ENCODE data around the gene ZNF616. TPM values are rescaled to one million over a fixed set of nuclear protein-coding genes. Genes with fewer than 3 reads are reported as not detected.
A peak's percentile ranks its signal among the peaks of the same experiment; 100 is the strongest.

The ZNF616 gene
- total RNA-seq, 1 donor from 2014 or later, result 18.5 TPM

DNA sequence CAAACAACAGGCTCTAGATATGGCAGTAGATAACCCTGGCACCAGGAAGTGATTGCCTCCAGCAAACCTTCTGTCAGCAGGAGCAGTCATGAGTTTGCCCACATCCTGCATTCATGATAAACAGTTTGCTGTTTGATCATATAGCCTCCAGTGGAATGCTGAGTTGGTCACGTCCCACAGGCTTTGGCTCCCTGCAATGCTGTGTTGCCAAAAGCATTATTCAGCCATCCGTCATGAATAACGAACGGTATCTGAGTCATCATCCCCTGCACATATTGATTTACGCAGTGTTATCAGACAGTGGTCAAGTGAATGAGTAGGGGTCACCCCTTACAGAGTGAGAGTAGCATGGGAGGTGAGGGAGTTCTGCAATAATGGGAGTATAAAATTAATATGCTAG is 69.2 kb downstream of the ZNF616 start:
- TF ChIP-seq, protein P1, sequence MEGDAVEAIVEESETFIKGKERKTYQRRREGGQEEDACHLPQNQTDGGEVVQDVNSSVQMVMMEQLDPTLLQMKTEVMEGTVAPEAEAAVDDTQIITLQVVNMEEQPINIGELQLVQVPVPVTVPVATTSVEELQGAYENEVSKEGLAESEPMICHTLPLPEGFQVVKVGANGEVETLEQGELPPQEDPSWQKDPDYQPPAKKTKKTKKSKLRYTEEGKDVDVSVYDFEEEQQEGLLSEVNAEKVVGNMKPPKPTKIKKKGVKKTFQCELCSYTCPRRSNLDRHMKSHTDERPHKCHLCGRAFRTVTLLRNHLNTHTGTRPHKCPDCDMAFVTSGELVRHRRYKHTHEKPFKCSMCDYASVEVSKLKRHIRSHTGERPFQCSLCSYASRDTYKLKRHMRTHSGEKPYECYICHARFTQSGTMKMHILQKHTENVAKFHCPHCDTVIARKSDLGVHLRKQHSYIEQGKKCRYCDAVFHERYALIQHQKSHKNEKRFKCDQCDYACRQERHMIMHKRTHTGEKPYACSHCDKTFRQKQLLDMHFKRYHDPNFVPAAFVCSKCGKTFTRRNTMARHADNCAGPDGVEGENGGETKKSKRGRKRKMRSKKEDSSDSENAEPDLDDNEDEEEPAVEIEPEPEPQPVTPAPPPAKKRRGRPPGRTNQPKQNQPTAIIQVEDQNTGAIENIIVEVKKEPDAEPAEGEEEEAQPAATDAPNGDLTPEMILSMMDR (IDR thresholded peaks at IDR 0.05; ENCODE audit: unreplicated experiment), result no peak
- Mint-ChIP-seq H3K9me3 (ENCODE audit: unreplicated experiment) (peaks cover 41% of the 10 kb centered on the region), H3K27ac (ENCODE audit: unreplicated experiment) (no peak overlapping the region), H3K27me3 (ENCODE audit: unreplicated experiment) (peaks cover 10% of the 10 kb centered on the region), H3K36me3 (ENCODE audit: low read depth, unreplicated experiment) (peaks cover 90% of the 10 kb centered on the region), H3K4me3 (ENCODE audit: unreplicated experiment) (peak overlapping the region; percentile 76), H3K4me1 (ENCODE audit: unreplicated experiment) (no peaks in the 10 kb centered on the region)
- DNase-seq (ENCODE audit: low spot score), result no peak

DNA sequence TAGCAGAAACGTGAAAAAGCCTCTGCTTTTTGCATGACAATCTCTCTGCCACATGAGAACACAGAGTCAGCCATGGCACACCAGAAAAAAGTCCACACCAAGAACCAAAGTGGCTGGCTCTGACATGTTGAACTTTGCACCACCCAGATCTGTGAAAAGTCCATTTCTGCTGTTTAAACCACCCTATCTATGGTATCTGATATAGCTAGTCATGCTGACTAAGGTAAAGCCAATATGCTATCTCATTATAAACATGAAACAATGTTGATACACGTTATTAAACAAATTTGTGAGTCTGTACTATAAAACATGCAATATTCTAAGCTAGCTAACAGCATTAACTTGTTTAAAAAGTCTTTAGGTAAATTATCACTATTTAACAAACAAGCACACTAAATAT is 70.1 kb downstream of the ZNF616 start:
- Mint-ChIP-seq H3K4me1 (ENCODE audit: unreplicated experiment) (no peaks in the 10 kb centered on the region), H3K27ac (ENCODE audit: unreplicated experiment) (no peak overlapping the region), H3K36me3 (ENCODE audit: low read depth, unreplicated experiment) (peaks cover 90% of the 10 kb centered on the region), H3K27me3 (ENCODE audit: unreplicated experiment) (peaks cover 6% of the 10 kb centered on the region), H3K9me3 (ENCODE audit: unreplicated experiment) (peaks cover 48% of the 10 kb centered on the region), H3K4me3 (ENCODE audit: unreplicated experiment) (peak overlapping the region; percentile 81)
- TF ChIP-seq, protein P1 (IDR thresholded peaks at IDR 0.05; ENCODE audit: unreplicated experiment), result no peak
- DNase-seq (ENCODE audit: low spot score), result no peak

DNA sequence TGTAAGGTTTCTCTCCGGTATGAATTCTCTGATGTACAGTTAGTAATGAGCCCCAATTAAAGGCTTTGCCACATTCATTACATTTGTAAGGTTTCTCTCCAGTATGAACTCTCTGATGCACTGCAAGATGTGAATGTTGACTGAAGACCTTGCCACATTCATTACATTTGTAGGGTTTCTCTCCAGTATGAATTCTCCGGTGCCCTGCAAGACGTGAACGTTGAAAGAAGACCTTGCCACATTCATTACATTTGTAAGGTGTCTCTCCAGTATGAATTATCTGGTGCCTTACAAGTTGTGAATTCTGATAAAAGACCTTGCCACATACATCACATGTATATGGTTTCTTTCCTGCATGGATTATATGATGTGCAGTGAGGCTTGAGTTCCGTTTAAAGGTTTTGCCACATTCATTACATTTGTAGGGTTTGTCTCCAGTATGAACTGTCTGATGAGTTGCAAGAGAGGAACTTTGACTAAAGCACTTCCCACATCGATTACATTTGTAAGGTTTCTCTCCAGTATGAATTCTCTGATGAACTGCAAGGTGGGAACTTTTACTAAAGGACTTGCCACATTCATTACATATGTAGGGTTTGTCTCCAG is 73.4 kb downstream of the ZNF616 start:
- Mint-ChIP-seq H3K4me3 (ENCODE audit: unreplicated experiment) (peak overlapping the region; percentile 52), H3K27ac (ENCODE audit: unreplicated experiment) (no peak overlapping the region), H3K9me3 (ENCODE audit: unreplicated experiment) (peaks cover 57% of the 10 kb centered on the region), H3K27me3 (ENCODE audit: unreplicated experiment) (peaks cover 7% of the 10 kb centered on the region), H3K36me3 (ENCODE audit: low read depth, unreplicated experiment) (peaks cover 86% of the 10 kb centered on the region), H3K4me1 (ENCODE audit: unreplicated experiment) (no peaks in the 10 kb centered on the region)
- TF ChIP-seq, protein P1 (IDR thresholded peaks at IDR 0.05; ENCODE audit: unreplicated experiment), result no peak
- no peak for DNase-seq (ENCODE audit: low spot score)

DNA sequence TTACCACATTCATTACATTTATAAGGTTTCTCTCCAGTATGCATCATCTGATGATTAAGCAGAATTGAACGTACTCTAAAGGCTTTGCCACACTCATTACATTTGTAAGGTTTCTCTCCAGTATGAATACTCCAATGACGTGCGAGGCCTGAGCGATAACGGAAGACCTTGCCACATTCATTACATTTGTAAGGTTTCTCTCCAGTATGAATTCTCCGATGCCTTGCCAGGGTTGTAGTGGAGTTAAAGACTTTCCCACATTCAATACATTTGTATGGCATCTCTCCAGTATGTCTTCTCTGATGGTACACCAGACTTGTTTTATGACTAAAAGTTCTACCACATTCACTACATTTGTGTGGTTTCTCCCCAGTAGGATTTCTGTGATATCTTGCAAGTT is 74.3 kb downstream of the ZNF616 start:
- peaks cover 56% of the 10 kb centered on the region for H3K9me3 Mint-ChIP-seq (ENCODE audit: unreplicated experiment)
- no peaks in the 10 kb centered on the region for H3K4me1 Mint-ChIP-seq (ENCODE audit: unreplicated experiment)
- peaks cover 83% of the 10 kb centered on the region for H3K36me3 Mint-ChIP-seq (ENCODE audit: low read depth, unreplicated experiment)
- TF ChIP-seq, protein P1 (IDR thresholded peaks at IDR 0.05; ENCODE audit: unreplicated experiment), result no peak
- DNase-seq (ENCODE audit: low spot score), result no peak
- peaks cover 5% of the 10 kb centered on the region for H3K27me3 Mint-ChIP-seq (ENCODE audit: unreplicated experiment)
- H3K27ac Mint-ChIP-seq (ENCODE audit: unreplicated experiment), result no peak overlapping the region
- H3K4me3 Mint-ChIP-seq (ENCODE audit: unreplicated experiment), result peak overlapping the region; percentile 52

Other genes with a start within 250 kb of the ZNF616 start
- 17.2 TPM for gene ZNF649, start 234.9 kb downstream of the ZNF616 start, total RNA-seq (ENCODE audit: unreplicated experiment)
- gene ZNF613, start 212.5 kb downstream of the ZNF616 start, total RNA-seq (ENCODE audit: unreplicated experiment), result 10.9 TPM
- 8.9 TPM for gene ZNF350, start 153.1 kb downstream of the ZNF616 start, total RNA-seq (ENCODE audit: unreplicated experiment)
- gene ZNF615, start 131.7 kb downstream of the ZNF616 start, total RNA-seq (ENCODE audit: unreplicated experiment), result 13.5 TPM
- gene ZNF614, start 111.6 kb downstream of the ZNF616 start, total RNA-seq (ENCODE audit: unreplicated experiment), result 12.1 TPM
- gene ZNF432, start 91.1 kb downstream of the ZNF616 start, total RNA-seq (ENCODE audit: unreplicated experiment), result 10.3 TPM
- 16.3 TPM for gene ZNF841, start 44.2 kb downstream of the ZNF616 start, total RNA-seq (ENCODE audit: unreplicated experiment)
- gene ZNF836, start 31.7 kb upstream of the ZNF616 start, total RNA-seq (ENCODE audit: unreplicated experiment), result 15.4 TPM
- gene PPP2R1A, start 50.1 kb upstream of the ZNF616 start, total RNA-seq (ENCODE audit: unreplicated experiment), result 302 TPM
- 16.4 TPM for gene ZNF766, start 129.6 kb upstream of the ZNF616 start, total RNA-seq (ENCODE audit: unreplicated experiment)
- 18.1 TPM for gene ZNF480, start 157.2 kb upstream of the ZNF616 start, total RNA-seq (ENCODE audit: unreplicated experiment)
- 7.5 TPM for gene ZNF610, start 196.3 kb upstream of the ZNF616 start, total RNA-seq (ENCODE audit: unreplicated experiment)
- gene ZNF880, start 230.0 kb upstream of the ZNF616 start, total RNA-seq (ENCODE audit: unreplicated experiment), result 10.3 TPM

Measured in endothelial cell (in vitro differentiated cells).